ENCODE measurements around the gene PLEKHG3.

The PLEKHG3 gene

DNA sequence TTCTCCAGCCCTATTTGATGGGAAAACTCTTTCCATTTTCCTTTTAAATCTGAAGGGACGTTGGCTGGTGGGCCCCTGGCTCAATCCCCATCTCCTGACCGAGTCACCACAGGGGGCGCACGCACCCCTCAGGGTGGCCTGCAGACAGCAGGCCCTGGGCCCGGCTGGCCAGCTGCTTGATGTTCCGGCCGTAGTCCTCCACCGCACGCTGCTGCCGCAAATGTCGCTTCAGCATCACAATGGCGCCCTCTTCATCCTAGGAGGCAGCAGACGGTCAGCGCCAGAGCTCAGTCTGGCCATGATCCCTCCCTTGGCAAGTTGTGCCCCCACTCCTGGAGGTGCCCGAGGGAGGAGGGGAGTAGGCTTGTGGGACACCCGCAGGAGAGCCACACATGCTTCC is 70.0 kb downstream of the PLEKHG3 start:
- no peak for DNase-seq (ENCODE audit: low read depth)
- TF ChIP-seq, protein P1, sequence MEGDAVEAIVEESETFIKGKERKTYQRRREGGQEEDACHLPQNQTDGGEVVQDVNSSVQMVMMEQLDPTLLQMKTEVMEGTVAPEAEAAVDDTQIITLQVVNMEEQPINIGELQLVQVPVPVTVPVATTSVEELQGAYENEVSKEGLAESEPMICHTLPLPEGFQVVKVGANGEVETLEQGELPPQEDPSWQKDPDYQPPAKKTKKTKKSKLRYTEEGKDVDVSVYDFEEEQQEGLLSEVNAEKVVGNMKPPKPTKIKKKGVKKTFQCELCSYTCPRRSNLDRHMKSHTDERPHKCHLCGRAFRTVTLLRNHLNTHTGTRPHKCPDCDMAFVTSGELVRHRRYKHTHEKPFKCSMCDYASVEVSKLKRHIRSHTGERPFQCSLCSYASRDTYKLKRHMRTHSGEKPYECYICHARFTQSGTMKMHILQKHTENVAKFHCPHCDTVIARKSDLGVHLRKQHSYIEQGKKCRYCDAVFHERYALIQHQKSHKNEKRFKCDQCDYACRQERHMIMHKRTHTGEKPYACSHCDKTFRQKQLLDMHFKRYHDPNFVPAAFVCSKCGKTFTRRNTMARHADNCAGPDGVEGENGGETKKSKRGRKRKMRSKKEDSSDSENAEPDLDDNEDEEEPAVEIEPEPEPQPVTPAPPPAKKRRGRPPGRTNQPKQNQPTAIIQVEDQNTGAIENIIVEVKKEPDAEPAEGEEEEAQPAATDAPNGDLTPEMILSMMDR (IDR thresholded peaks at IDR 0.05; ENCODE audit: control insufficient read depth, extremely low read depth, insufficient read depth), result no peak
- no peak overlapping the region for H3K4me3 ChIP-seq (ENCODE audit: low read depth, low read length)

DNA sequence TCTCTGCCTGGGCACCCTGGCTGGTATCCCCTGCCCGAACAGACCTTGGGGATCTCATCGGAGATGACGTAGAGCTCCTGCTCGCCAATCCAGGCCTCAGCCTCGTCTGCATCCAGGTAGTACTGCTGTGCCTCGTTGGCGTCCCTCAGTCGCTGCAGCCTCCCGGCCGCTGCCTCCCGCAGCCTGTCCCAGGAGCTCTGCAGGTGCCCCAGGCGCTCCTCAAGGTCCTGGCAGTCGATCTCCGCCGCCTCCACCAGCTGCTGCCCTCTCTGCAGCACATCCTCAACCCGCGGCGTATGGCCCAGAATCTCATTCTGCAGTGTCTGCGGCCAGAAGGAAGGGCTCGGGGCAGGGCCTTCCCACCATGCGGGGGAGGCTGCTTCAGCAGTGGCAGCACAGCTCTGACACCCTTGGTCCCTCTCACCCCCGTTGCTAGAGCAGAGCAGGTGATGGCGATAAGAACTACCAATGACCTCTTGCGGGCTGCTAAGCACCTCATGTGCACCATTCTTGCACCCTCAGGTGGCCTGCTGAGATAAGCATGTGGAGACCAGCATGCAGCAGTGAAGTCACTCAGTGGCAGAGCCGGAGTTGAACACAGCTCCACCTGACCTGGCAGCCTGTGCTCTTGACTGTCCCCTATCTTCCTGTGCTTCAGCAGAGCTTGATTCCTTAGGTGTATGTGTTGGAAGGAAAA is 71.0 kb downstream of the PLEKHG3 start:
- H3K4me3 ChIP-seq (ENCODE audit: low read depth, low read length), result no peak overlapping the region
- no peak for DNase-seq (ENCODE audit: low read depth)
- TF ChIP-seq, protein P1 (IDR thresholded peaks at IDR 0.05; ENCODE audit: control insufficient read depth, extremely low read depth, insufficient read depth), result no peak

DNA sequence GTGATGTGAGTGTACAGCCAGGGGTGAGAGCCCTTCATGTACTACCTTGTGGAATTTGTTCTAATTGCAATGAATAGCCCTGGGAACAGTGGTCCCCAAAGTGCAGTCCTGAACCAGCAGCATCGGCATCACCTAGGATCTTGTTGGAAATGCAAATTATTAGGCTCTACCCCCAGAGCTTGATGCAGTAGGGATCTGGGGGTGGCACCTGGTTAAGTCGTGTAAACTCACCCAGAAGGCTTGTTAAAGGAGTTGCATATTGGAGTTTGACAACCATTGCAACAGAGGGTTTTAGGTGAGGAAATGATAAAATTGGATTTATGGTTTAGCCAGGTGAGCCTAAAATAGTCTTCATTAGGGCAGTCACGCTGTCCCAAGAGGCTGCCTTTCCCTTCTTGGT is 73.2 kb downstream of the PLEKHG3 start:
- TF ChIP-seq, protein P1 (IDR thresholded peaks at IDR 0.05; ENCODE audit: control insufficient read depth, extremely low read depth, insufficient read depth), result no peak
- DNase-seq (ENCODE audit: low read depth), result no peak

DNA sequence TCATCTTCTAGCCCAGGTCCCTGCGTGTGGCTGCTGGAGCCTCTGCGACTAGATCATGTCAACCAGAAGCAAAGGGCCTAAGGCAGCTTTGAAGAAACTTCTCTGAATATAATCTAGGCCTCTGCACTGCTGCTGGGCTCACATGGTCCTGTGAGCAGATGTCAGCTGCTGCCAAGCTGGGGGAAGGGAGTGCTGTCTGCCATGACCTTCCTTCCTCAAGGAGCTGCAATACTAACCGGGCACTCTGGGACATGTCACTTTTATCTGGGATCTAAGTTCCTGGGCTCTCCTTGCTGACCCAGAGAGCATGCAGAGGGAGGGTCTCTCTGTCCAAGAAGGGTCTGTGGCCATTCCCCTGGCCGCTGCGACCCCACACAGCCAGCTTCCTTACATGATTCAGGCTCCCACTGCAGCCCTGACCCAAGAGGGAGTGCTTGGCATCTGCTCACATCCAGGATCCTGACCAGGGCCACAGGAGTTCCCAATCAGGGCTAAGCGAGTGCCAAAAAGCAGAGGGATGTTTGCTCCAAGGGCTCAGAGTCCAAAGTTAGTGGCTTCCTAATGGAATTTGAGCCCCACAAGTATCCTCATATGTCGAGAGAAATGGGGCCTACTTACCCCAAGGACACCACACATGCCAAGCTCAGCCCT is 74.0 kb downstream of the PLEKHG3 start:
- TF ChIP-seq, protein P1 (IDR thresholded peaks at IDR 0.05; ENCODE audit: control insufficient read depth, extremely low read depth, insufficient read depth), result no peak
- H3K4me3 ChIP-seq (ENCODE audit: low read depth, low read length), result no peak overlapping the region
- DNase-seq (ENCODE audit: low read depth), result no peak

More for the DNA sequence above, 73.2 kb downstream of the PLEKHG3 start:
- H3K4me3 ChIP-seq (ENCODE audit: low read depth, low read length), result no peak overlapping the region

DNA sequence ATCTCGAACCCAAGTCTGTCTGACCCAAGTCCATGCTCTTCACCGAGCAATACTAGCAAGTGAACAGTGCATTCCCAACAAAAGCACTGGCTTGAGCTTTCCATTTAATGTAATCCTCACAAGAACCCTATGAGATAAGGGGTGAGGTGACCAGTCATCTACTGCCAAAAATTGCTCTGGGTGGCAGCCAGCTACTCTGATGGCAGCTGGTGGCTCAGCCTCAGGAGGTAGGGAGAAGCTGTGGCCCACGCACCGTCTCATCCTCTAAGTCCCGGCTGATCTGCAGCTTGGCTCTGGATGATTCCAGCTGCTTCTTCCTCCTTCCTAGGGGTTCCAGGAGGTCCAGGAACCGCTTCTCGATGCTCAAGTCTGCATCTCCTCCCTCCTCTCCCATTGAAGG is 75.2 kb downstream of the PLEKHG3 start:
- TF ChIP-seq, protein P1 (IDR thresholded peaks at IDR 0.05; ENCODE audit: control insufficient read depth, extremely low read depth, insufficient read depth), result no peak
- DNase-seq (ENCODE audit: low read depth), result no peak
- no peak overlapping the region for H3K4me3 ChIP-seq (ENCODE audit: low read depth, low read length)

DNA sequence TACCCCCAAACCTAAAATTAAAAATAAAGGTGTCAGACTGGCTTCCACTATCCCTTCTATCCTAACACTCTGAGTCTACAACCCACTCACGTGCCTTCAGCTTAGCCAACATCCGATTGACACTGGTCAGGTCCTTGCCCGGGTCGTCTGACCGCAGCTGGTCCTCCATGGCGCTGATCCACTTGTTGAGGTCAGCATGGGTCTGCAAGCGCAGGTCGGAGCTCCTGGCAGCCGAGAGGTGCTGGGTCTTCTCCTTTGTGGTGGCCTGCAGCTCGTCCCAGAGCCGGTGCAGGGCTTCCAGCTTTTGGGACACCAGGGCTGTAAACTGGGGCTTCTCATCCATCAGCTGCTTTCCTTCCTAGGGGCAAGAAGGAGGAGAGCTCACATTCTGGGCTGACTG is 78.0 kb downstream of the PLEKHG3 start:
- no peak for DNase-seq (ENCODE audit: low read depth)
- H3K4me3 ChIP-seq (ENCODE audit: low read depth, low read length), result no peak overlapping the region
- TF ChIP-seq, protein P1 (IDR thresholded peaks at IDR 0.05; ENCODE audit: control insufficient read depth, extremely low read depth, insufficient read depth), result no peak

All from LNCaP clone FGC (cell line).